A673 (cell line): ENCODE measurements around the gene XYLT1. TPM values are rescaled to one million over a fixed set of nuclear protein-coding genes. Genes with fewer than 3 reads are reported as not detected.
"Not testable (repeated sequence)": the region's sequence is repeated elsewhere in the genome, so short reads cannot be mapped to it uniquely, and the experiment has no call there.

Source experiments
- BruUV-seq: library from RNA; stranded (reverse); fragments of 400-500 nt; replicated peaks from 2 replicates; lab custom pipeline; 2021; lab: Mats Ljungman, UMichigan
- CTCF ChIA-PET: fragments of 300-600 bp; sonication (Branson Sonifier 250); formaldehyde crosslinking; loops from one replicate; lab custom pipeline; 2022; ENCODE audit warnings: antibody characterized with exemption; lab: Charles Lee
- POLR2A ChIA-PET: fragments of 300-600 bp; sonication (Branson Sonifier 250); formaldehyde crosslinking; loops from one replicate; lab custom pipeline; 2022; ENCODE audit warnings: antibody characterized with exemption; ENCODE audit not compliant: low non-redundant PET; lab: Charles Lee
- DNase-seq: peaks from one replicate; pipeline ENCODE4 v3.0.0-alpha.2; 2015; ENCODE audit warnings: low spot score
- H3K27ac ChIP-seq: fragments of 200-600 bp; sonication (generic); 2 replicates; pipeline ENCODE4 v1.5.1; 2016; ENCODE audit warnings: mixed run types, low read depth, mild to moderate bottlenecking, mixed read lengths, antibody characterized with exemption, low read length; ENCODE audit not compliant: poor library complexity, severe bottlenecking
- H3K27me3 ChIP-seq: fragments of 200-600 bp; sonication (generic); replicated peaks from 2 replicates; pipeline ENCODE4 v1.6.1; 2017; ENCODE audit warnings: mixed run types, low read depth, mild to moderate bottlenecking, mixed read lengths, antibody characterized with exemption, low read length; ENCODE audit not compliant: insufficient read depth, poor library complexity
- H3K36me3 ChIP-seq: fragments of 200-600 bp; sonication (generic); 2 replicates; pipeline ENCODE4 v1.6.1; 2016; ENCODE audit warnings: mixed run types, mild to moderate bottlenecking, mixed read lengths, antibody characterized with exemption, low read length; ENCODE audit not compliant: insufficient read depth, poor library complexity, severe bottlenecking
- H3K4me1 ChIP-seq: fragments of 200-600 bp; sonication (generic); 2 replicates; pipeline ENCODE4 v1.6.1; 2017; ENCODE audit warnings: mixed run types, mild to moderate bottlenecking, mixed read lengths, antibody characterized with exemption, low read length; ENCODE audit not compliant: insufficient read depth, poor library complexity, severe bottlenecking
- H3K4me3 ChIP-seq: fragments of 200-600 bp; sonication (generic); 2 replicates; pipeline ENCODE4 v1.5.1; 2016; ENCODE audit warnings: low read depth, mixed run types, mild to moderate bottlenecking, mixed read lengths, low read length; ENCODE audit not compliant: poor library complexity, severe bottlenecking
- H3K9me3 ChIP-seq: fragments of 200-600 bp; sonication (generic); 2 replicates; pipeline ENCODE4 v1.6.1; 2016; ENCODE audit warnings: mixed run types, low read depth, mild to moderate bottlenecking, mixed read lengths, antibody characterized with exemption, low read length; ENCODE audit not compliant: poor library complexity, severe bottlenecking
- EZH2 ChIP-seq: fragments of 200-600 bp; sonication (generic); IDR thresholded peaks from 2 replicates; pipeline ENCODE4 v1.6.1; 2017; ENCODE audit warnings: borderline replicate concordance, low read depth, mild to moderate bottlenecking, mixed read lengths, antibody characterized with exemption, low read length; ENCODE audit not compliant: poor library complexity, severe bottlenecking
- intact Hi-C: fragments of 100-400 bp; cut with micrococcal nuclease; formaldehyde crosslinking; loops from one replicate; pipeline ENCODE4 v1.10.0; 2022; ENCODE audit not compliant: unreplicated experiment
- total RNA-seq: library from RNA; stranded (reverse); gene quantifications from 2 replicates; pipeline ENCODE4 v1.2.3, GENCODE V29; 2021
- TF ChIP-seq, protein P1 (sequence below): fragments of 300-800, 200-600 bp; sonication (generic); conservative IDR thresholded peaks from 2 replicates; pipeline ENCODE4 v1.5.1; 2017; ENCODE audit warnings: low read depth, mild to moderate bottlenecking, antibody characterized with exemption, low read length, moderate library complexity, mixed read lengths

Gene XYLT1
- total RNA-seq, 1 experiment from 2014 or later = 0.64 TPM

DNA sequence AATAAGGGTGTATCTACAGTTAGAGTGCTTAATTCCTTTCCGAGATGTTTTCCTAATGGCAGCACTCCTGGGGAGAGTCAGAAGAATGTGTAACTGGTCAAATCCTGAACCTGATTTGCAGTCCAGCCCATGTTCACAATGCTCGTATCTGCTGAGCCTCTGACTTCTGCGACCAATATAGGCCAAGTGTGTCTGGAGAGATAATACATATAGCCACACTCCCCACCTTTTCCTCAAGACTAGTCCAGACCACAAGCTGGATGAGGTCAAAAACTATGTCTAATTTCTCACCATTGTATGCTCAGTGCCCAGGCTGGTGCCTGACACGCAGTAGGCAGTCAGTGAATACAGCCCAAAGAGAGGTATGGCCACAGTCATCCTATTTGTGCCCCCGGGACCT lies 58.0 kb downstream of the XYLT1 start:
- ChIA-PET CTCF (no interaction called here), POLR2A (no interaction called here)
- no peak overlapping the region for H3K27ac ChIP-seq
- no peak for TF ChIP-seq EZH2
- TF ChIP-seq, protein P1, sequence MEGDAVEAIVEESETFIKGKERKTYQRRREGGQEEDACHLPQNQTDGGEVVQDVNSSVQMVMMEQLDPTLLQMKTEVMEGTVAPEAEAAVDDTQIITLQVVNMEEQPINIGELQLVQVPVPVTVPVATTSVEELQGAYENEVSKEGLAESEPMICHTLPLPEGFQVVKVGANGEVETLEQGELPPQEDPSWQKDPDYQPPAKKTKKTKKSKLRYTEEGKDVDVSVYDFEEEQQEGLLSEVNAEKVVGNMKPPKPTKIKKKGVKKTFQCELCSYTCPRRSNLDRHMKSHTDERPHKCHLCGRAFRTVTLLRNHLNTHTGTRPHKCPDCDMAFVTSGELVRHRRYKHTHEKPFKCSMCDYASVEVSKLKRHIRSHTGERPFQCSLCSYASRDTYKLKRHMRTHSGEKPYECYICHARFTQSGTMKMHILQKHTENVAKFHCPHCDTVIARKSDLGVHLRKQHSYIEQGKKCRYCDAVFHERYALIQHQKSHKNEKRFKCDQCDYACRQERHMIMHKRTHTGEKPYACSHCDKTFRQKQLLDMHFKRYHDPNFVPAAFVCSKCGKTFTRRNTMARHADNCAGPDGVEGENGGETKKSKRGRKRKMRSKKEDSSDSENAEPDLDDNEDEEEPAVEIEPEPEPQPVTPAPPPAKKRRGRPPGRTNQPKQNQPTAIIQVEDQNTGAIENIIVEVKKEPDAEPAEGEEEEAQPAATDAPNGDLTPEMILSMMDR = no peak
- no peaks in the 10 kb centered on the region for H3K36me3 ChIP-seq
- intact Hi-C loops = no loop called here
- BruUV-seq = no TSS peak
- H3K4me1 ChIP-seq = no peaks in the 10 kb centered on the region
- DNase-seq = no peak
- no peaks in the 10 kb centered on the region for H3K27me3 ChIP-seq
- no peaks in the 10 kb centered on the region for H3K9me3 ChIP-seq
- no peak overlapping the region for H3K4me3 ChIP-seq

DNA sequence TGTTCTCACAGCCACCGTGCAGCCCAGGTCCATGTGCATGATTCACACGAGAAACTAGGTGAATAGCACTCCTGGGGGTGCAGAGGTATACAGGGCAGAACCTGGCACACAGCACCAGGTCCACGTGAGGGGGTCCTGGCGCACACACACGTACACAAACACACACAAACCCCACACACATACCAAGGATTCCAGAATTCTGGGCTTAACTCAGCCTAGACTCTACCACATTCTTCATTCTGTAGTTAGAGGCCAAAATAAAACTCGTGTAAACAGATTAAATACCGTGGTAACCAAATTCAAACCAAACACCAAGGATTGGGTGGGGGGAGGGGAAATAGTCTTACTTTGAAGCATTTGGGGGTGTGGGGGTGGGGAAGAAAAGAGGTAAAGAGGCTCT lies 58.5 kb downstream of the XYLT1 start:
- no peak overlapping the region for H3K4me3 ChIP-seq
- H3K9me3 ChIP-seq = no peaks in the 10 kb centered on the region
- H3K4me1 ChIP-seq = no peaks in the 10 kb centered on the region
- BruUV-seq = no TSS peak
- no peak for DNase-seq
- ChIA-PET CTCF (no interaction called here), POLR2A (no interaction called here)
- no peaks in the 10 kb centered on the region for H3K27me3 ChIP-seq
- no peaks in the 10 kb centered on the region for H3K36me3 ChIP-seq
- intact Hi-C loops = no loop called here
- TF ChIP-seq, protein P1 = no peak
- no peak for TF ChIP-seq EZH2
- H3K27ac ChIP-seq = no peak overlapping the region

DNA sequence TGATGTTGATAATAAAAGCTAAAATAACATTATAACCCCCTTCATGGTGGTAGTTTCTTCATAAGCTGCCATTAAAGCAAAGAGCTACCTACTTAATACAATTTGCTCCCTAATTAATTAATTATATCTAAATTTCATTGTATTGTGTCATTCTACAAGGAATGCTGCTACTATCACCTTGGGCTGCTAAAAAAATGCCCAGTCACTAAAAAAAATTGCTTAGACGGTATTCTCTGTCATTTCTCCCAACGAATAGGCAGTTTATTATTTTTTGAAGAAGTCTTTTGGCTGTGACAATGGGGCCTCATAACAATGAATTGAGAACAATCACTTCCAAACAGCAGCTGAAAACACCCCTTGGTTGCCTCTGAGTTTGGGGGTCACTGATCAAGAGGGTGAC lies 59.5 kb downstream of the XYLT1 start:
- ChIA-PET CTCF (no interaction called here), POLR2A (no interaction called here)
- Histone ChIP-seq H3K27ac (no peak overlapping the region), H3K4me3 (no peak overlapping the region), H3K27me3 (no peaks in the 10 kb centered on the region), H3K9me3 (no peaks in the 10 kb centered on the region), H3K4me1 (no peaks in the 10 kb centered on the region), H3K36me3 (no peaks in the 10 kb centered on the region)
- no TSS peak for BruUV-seq
- TF ChIP-seq, protein P1 = no peak
- no peak for TF ChIP-seq EZH2
- no peak for DNase-seq
- intact Hi-C loops = no loop called here

DNA sequence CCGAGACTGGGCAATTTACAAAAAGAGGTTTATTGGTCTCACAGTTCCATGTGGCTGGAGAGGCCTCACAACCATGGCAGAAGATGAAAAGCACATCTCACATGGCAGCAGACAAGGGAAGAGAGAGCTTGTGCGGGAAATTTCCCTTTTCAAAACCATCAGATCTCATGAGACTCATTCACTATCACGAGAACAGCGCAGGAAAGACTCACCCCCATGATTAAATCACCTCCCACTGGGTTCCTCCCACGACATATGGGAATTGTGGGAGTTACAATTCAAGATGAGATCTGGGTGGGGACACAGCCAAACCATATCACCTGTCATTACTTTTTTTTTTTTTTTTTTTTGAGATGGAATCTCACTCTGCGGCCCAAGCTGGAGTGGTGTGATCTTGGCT lies 60.4 kb downstream of the XYLT1 start:
- BruUV-seq, H3K4me1 ChIP-seq, H3K36me3 ChIP-seq, CTCF ChIA-PET, intact Hi-C loops, DNase-seq, H3K4me3 ChIP-seq, POLR2A ChIA-PET, H3K27me3 ChIP-seq, H3K27ac ChIP-seq, H3K9me3 ChIP-seq: not testable (repeated sequence)
